ENCODE measurements around the gene USPL1. TPM values are rescaled to one million over a fixed set of nuclear protein-coding genes. Genes with fewer than 3 reads are reported as not detected.

USPL1 gene
- total RNA-seq = 9.2 and 9.5 TPM in 2 replicates

GRCh38 chr13:30617315-30618185 lies at the start of gene USPL1:
Gene USPL1 (plus strand): TSS chr13:30617920. CDS start chr13:30621141, 3,221 bp downstream.

Other genes with a start within 250 kb of the USPL1 start
- gene UBE2L5, start 195.4 kb upstream of the USPL1 start, total RNA-seq = not detected in 2 replicates
- gene HMGB1, start 152.0 kb upstream of the USPL1 start, total RNA-seq = 601 and 815 TPM in 2 replicates
- gene ALOX5AP, start 117.6 kb downstream of the USPL1 start, total RNA-seq = 0.74 TPM in 1 of 2 replicates, not detected in the other